Right cardiac atrium (tissue), 5 donors: ENCODE measurements around the gene KDM4C. TPM values are rescaled to one million over a fixed set of nuclear protein-coding genes. Genes with fewer than 3 reads are reported as not detected.

Experiments
- ATAC-seq, 2 donors: fragments of 200-7000 bp; cut with Tn5 transposase; one replicate each; pipeline versions ENCODE4 v1.8.0 to v1.9.1; 2020; ENCODE audit warnings: moderate library complexity in 2 of 2, mild to moderate bottlenecking in 1 of 2
- DNase-seq, 3 donors: peaks; one replicate each; pipeline ENCODE4 v3.0.0-alpha.2; 2020
- H3K27ac ChIP-seq: one replicate; pipeline ENCODE4 v1.5.1; 2013; ENCODE audit warnings: mild to moderate bottlenecking, low read length, control low read depth, moderate library complexity
- H3K27me3 ChIP-seq: one replicate; pipeline ENCODE4 v1.6.1; 2013; ENCODE audit not compliant: control insufficient read depth, insufficient read depth
- H3K4me1 ChIP-seq: one replicate; pipeline ENCODE4 v1.6.1; 2013; ENCODE audit warnings: low read length; ENCODE audit not compliant: control insufficient read depth, insufficient read depth
- H3K4me3 ChIP-seq: one replicate; pipeline ENCODE4 v1.5.1; 2013; ENCODE audit warnings: low read length, control low read depth
- H3K9me3 ChIP-seq: one replicate; pipeline ENCODE4 v1.6.1; 2013; ENCODE audit warnings: low read length; ENCODE audit not compliant: control insufficient read depth
- WGBS: extraction: QIAGEN DNeasy Blood & Tissue Kit; methylation state at CpG from one replicate; pipeline ENCODE4 v1.1.7; 2013; 5-methylcytosine and 5-hydroxymethylcytosine counted together
- intact Hi-C, 4 donors: fragments of 100-400 bp; cut with DNase I; formaldehyde crosslinking; loops; one replicate each; pipeline versions ENCODE4 v1.11.0 to v1.14.0; 2022 to 2023
- polyA plus RNA-seq: library from polyadenylated mRNA; stranded (reverse); fragments of 200-250 nt; gene quantifications from one replicate; pipeline ENCODE4 v1.2.3, GENCODE V29; 2013
- total RNA-seq, 4 donors: library from RNA; stranded (reverse); fragmentation: NEBNext Ultra II Directional; extraction: Animal tissue kit (Norgen Biotek cat#: 25700); gene quantifications; one replicate each; pipeline ENCODE4 v1.2.1, GENCODE V29; 2021
- donor health status: healthy with polysubstance abuse.
- donor health status: DM: no; HTN: yes; CAD: no.
- donor health status: DM: no; HTN: no; CAD: no.
- donor health status: DM: no; HTN: yes; CAD: no; lungs with severe emphysema.
- donor health status: DM: yes; HTN: yes; CAD: no.

KDM4C gene
- total and polyA plus RNA-seq, 5 donors: 6.4 to 20.6 (median 17.1) TPM

- no peaks in the 10 kb centered on the region for H3K9me3 ChIP-seq
These were observed 132.1 kb downstream of the KDM4C start for GRCh38 chr9:6889868-6890267.

GRCh38 chr9:6893350-6894131 is 135.8 kb downstream of the KDM4C start:
- H3K27ac ChIP-seq: no peak overlapping the region
- no peak overlapping the region for H3K4me3 ChIP-seq
- no peak for DNase-seq
- H3K9me3 ChIP-seq: no peaks in the 10 kb centered on the region
- intact Hi-C loops: no loop called here
- no peaks in the 10 kb centered on the region for H3K27me3 ChIP-seq
- no peak for ATAC-seq
- 87% methylated on average over 6 of the region's 6 CpGs for WGBS
- no peaks in the 10 kb centered on the region for H3K4me1 ChIP-seq

More at GRCh38 chr9:6889868-6890267, 132.1 kb downstream of the KDM4C start:
- Histone ChIP-seq H3K4me1 (no peaks in the 10 kb centered on the region), H3K27ac (no peak overlapping the region), H3K27me3 (no peaks in the 10 kb centered on the region), H3K4me3 (no peak overlapping the region)
- 91% methylated on average over 5 of the region's 5 CpGs for WGBS
- intact Hi-C loops: no loop called here
- ATAC-seq: no peak
- DNase-seq: no peak

GRCh38 chr9:6894135-6894534 is 136.4 kb downstream of the KDM4C start:
- ATAC-seq: no peak
- H3K27ac ChIP-seq: no peak overlapping the region
- no peaks in the 10 kb centered on the region for H3K4me1 ChIP-seq
- 83% methylated on average over 3 of the region's 3 CpGs for WGBS
- no peak for DNase-seq
- no peaks in the 10 kb centered on the region for H3K27me3 ChIP-seq
- intact Hi-C loops: no loop called here
- no peak overlapping the region for H3K4me3 ChIP-seq
- no peaks in the 10 kb centered on the region for H3K9me3 ChIP-seq

- no peak overlapping the region for H3K4me3 ChIP-seq
These were observed 138.0 kb downstream of the KDM4C start for GRCh38 chr9:6895754-6896153.

DNA sequence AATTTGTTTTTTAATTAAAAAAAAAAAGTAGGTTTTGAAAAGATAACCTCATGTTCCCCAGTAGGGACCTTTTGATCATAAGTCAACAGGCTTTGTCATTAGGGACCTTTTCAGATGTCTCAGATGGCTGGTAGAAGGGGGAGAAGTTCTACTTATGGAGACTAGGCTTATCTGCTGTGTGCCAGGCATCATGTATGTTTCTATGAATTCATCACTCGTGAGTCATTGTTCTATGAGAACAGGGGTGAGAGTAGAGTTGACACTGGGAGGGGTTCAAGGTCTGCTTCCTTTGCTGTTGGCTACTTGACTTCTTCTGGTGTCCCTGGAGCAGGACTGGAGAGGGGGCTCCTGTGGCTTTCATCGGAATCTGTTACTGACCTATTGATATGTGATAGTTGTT is 138.8 kb downstream of the KDM4C start:
- WGBS: 96% methylated on average over 2 of the region's 2 CpGs
- ATAC-seq: no peak
- H3K9me3 ChIP-seq: no peaks in the 10 kb centered on the region
- no peak for DNase-seq
- intact Hi-C loops: no loop called here
- H3K27ac ChIP-seq: no peak overlapping the region
- no peaks in the 10 kb centered on the region for H3K4me1 ChIP-seq
- no peak overlapping the region for H3K4me3 ChIP-seq
- H3K27me3 ChIP-seq: no peaks in the 10 kb centered on the region

More at GRCh38 chr9:6895754-6896153, 138.0 kb downstream of the KDM4C start:
- ATAC-seq: no peak
- no peaks in the 10 kb centered on the region for H3K9me3 ChIP-seq
- no peak overlapping the region for H3K27ac ChIP-seq
- DNase-seq: no peak
- no peaks in the 10 kb centered on the region for H3K4me1 ChIP-seq
- intact Hi-C loops: no loop called here
- no peaks in the 10 kb centered on the region for H3K27me3 ChIP-seq
- 100% methylated on average over 1 of the region's 1 CpG for WGBS

- no peaks in the 10 kb centered on the region for H3K9me3 ChIP-seq
- intact Hi-C loops: no loop called here
- no peak overlapping the region for H3K27ac ChIP-seq
- ATAC-seq (no peak), DNase-seq (no peak)
- H3K4me3 ChIP-seq: no peak overlapping the region
- H3K27me3 ChIP-seq: no peaks in the 10 kb centered on the region
- 66% methylated on average over 1 of the region's 1 CpG for WGBS
- no peaks in the 10 kb centered on the region for H3K4me1 ChIP-seq
These were observed 139.5 kb downstream of the KDM4C start for GRCh38 chr9:6897207-6897822.

- no peaks in the 10 kb centered on the region for H3K9me3 ChIP-seq
- no peak for ATAC-seq
- H3K4me3 ChIP-seq: no peak overlapping the region
- intact Hi-C loops: no loop called here
- no peak for DNase-seq
- no peaks in the 10 kb centered on the region for H3K27me3 ChIP-seq
- 64% methylated on average over 7 of the region's 7 CpGs for WGBS
- no peak overlapping the region for H3K27ac ChIP-seq
- no peaks in the 10 kb centered on the region for H3K4me1 ChIP-seq
These were observed 140.1 kb downstream of the KDM4C start for GRCh38 chr9:6897898-6898302.

DNA sequence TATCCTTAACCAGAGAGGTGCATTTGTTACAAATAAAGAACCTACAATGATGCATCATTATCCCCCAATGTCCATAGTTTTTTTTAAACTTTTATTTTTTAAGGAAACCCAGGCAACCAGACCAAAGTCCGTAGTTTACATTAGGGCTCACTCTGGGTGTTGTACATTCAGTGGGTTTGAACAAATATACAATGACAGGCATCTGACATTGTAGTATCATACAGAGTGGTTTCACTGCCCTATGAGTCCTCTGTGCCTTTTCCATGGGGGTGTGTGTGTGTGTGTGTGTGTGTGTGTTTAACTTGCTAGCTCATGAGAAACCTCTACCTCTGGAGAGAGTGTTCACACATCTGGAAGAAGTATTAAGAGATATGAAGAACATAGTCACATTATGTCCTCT is 141.5 kb downstream of the KDM4C start:
- DNase-seq (no peak), ATAC-seq (no peak)
- no peaks in the 10 kb centered on the region for H3K4me1 ChIP-seq
- no peaks in the 10 kb centered on the region for H3K9me3 ChIP-seq
- H3K27me3 ChIP-seq: no peaks in the 10 kb centered on the region
- no peak overlapping the region for H3K4me3 ChIP-seq
- intact Hi-C loops: no loop called here
- WGBS: 42% methylated on average over 1 of the region's 1 CpG
- no peak overlapping the region for H3K27ac ChIP-seq

DNA sequence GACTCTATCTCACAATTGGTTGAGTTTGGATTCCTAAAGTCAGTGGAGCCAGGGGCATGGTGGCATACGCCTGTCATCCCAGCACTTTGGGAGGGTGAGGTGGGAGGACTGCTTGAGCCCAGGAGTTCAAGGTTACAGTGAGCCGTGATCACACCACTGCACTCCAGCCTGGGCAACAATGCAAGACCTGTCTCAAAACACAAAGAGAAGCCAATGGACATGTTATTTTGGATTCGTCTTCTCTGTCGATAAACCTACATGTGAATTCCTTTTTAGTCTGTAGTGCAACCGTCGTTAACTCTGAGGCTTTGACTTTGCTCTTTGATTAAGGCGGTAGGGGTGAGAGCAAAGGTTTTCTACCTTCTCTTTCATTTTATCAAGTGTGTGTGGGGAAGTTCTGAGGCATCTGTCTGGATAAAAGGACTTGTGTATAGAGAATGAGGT is 142.7 kb downstream of the KDM4C start:
- no peaks in the 10 kb centered on the region for H3K27me3 ChIP-seq
- DNase-seq: no peak
- H3K9me3 ChIP-seq: no peaks in the 10 kb centered on the region
- no peak for ATAC-seq
- no peak overlapping the region for H3K27ac ChIP-seq
- WGBS: 96% methylated on average over 7 of the region's 7 CpGs
- intact Hi-C loops: no loop called here
- H3K4me1 ChIP-seq: no peaks in the 10 kb centered on the region
- no peak overlapping the region for H3K4me3 ChIP-seq

DNA sequence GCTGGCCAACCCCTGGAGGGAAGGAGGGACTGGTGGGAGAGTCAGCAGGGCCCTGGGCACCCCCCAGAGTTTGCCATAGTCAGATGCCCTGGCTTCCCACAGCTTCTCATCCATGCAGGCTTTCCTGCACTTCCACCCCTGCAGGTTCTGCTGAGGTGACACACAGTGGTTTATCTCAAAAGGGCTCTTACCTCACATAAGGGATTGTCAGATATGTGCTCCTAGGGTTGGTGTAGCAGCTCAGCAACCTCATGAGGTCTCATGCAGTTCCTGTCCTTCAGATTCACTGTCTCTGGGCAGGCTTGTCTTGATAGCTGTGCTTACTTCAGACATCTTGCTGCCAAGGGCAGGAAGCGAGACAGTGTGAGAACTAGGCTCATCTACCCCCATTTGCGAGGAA is 143.4 kb downstream of the KDM4C start:
- no peak overlapping the region for H3K27ac ChIP-seq
- no peaks in the 10 kb centered on the region for H3K9me3 ChIP-seq
- DNase-seq (no peak), ATAC-seq (no peak)
- H3K27me3 ChIP-seq: no peaks in the 10 kb centered on the region
- WGBS: 96% methylated on average over 2 of the region's 2 CpGs
- intact Hi-C loops: no loop called here
- H3K4me1 ChIP-seq: no peaks in the 10 kb centered on the region
- H3K4me3 ChIP-seq: no peak overlapping the region

DNA sequence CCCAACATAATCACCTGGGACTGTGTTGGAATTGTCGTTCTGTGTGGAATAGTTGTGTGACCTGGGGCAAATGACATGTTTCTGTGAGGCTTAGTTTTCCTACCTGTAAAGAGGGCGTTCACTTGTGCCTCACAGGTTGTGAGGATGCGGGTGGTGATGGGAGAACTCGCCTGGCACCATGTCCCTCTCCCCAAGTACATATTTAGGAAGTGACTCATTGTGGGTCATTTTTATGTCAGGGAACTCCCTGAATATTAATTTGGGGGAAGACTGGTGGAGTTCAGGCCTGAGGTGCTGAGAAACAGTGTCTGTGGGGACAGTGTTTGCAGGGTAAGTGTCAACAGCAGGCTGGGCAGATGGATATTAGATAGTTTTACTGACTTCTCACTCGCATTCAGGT is 144.7 kb downstream of the KDM4C start:
- peak in 1 of 2 donors; percentile 31 for ATAC-seq
- intact Hi-C loops: no loop called here
- Histone ChIP-seq H3K9me3 (no peaks in the 10 kb centered on the region), H3K4me3 (no peak overlapping the region), H3K27ac (no peak overlapping the region), H3K27me3 (no peaks in the 10 kb centered on the region), H3K4me1 (no peaks in the 10 kb centered on the region)
- DNase-seq: no peak
- WGBS: 80% methylated on average over 5 of the region's 5 CpGs
